ENCODE results near the gene PMPCA.

The PMPCA gene

GRCh38 chr9:136367296-136368145, 42.9 kb upstream of the PMPCA start:
- Histone ChIP-seq H3K27ac (ENCODE audit: low read depth, low read length, poor library complexity, severe bottlenecking) (no peak overlapping the region), H3K4me1 (ENCODE audit: insufficient read depth, low read length, severe bottlenecking) (peaks cover 9% of the 10 kb centered on the region)

GRCh38 chr9:136368190-136368589, 42.3 kb upstream of the PMPCA start:
- Histone ChIP-seq H3K36me3 (ENCODE audit: insufficient read depth, low read length) (no peaks in the 10 kb centered on the region; the same call in 1 of the 2 replicates), H3K27me3 (ENCODE audit: insufficient read depth, low read length) (peaks cover 10% of the 10 kb centered on the region; the same call in 1 of the 2 replicates), H4K20me1 (ENCODE audit: insufficient read depth, low read length) (no peaks in the 10 kb centered on the region), H3K4me1 (ENCODE audit: insufficient read depth, low read length, severe bottlenecking) (peaks cover 5% of the 10 kb centered on the region), H3K9me3 (ENCODE audit: low read length) (no peaks in the 10 kb centered on the region), H3K4me2 (ENCODE audit: low read length) (no peak overlapping the region), H3K9me2 (ENCODE audit: low read depth, low read length) (no peaks in the 10 kb centered on the region), H3K4me3 (ENCODE audit: low read depth, low read length, poor library complexity, severe bottlenecking) (no peak overlapping the region), H3F3A (ENCODE audit: insufficient read depth, low read length) (no peaks in the 10 kb centered on the region), H3K9ac (ENCODE audit: low read length) (no peak overlapping the region), H3K27ac (ENCODE audit: low read depth, low read length, poor library complexity, severe bottlenecking) (no peak overlapping the region), H2AFZ (ENCODE audit: low read length) (no peak overlapping the region), H3K79me2 (ENCODE audit: insufficient read depth, low read length) (no peaks in the 10 kb centered on the region)
- TF ChIP-seq EZH2 (IDR thresholded peaks at IDR 0.05; ENCODE audit: borderline replicate concordance, low read length) (no peak), CTCF (IDR thresholded peaks at IDR 0.05; ENCODE audit: low read length) (no peak)

More at GRCh38 chr9:136367296-136368145, 42.9 kb upstream of the PMPCA start:
- peaks cover 10% of the 10 kb centered on the region; the same call in 1 of the 2 replicates for H3K27me3 ChIP-seq (ENCODE audit: insufficient read depth, low read length)
- no peaks in the 10 kb centered on the region for H3K9me2 ChIP-seq (ENCODE audit: low read depth, low read length)
- H3K9ac ChIP-seq (ENCODE audit: low read length), result no peak overlapping the region
- H4K20me1 ChIP-seq (ENCODE audit: insufficient read depth, low read length), result no peaks in the 10 kb centered on the region
- H3K79me2 ChIP-seq (ENCODE audit: insufficient read depth, low read length), result no peaks in the 10 kb centered on the region
- no peak overlapping the region for H2AFZ ChIP-seq (ENCODE audit: low read length)
- no peaks in the 10 kb centered on the region for H3K9me3 ChIP-seq (ENCODE audit: low read length)
- no peak overlapping the region for H3K4me3 ChIP-seq (ENCODE audit: low read depth, low read length, poor library complexity, severe bottlenecking)
- TF ChIP-seq CTCF (IDR thresholded peaks at IDR 0.05; ENCODE audit: low read length) (no peak), EZH2 (IDR thresholded peaks at IDR 0.05; ENCODE audit: borderline replicate concordance, low read length) (no peak)
- H3F3A ChIP-seq (ENCODE audit: insufficient read depth, low read length), result no peaks in the 10 kb centered on the region
- H3K36me3 ChIP-seq (ENCODE audit: insufficient read depth, low read length), result no peaks in the 10 kb centered on the region; the same call in 1 of the 2 replicates
- H3K4me2 ChIP-seq (ENCODE audit: low read length), result no peak overlapping the region

- H3K9me3 ChIP-seq (ENCODE audit: low read length), result no peaks in the 10 kb centered on the region
- H4K20me1 ChIP-seq (ENCODE audit: insufficient read depth, low read length), result no peaks in the 10 kb centered on the region
- H3K4me1 ChIP-seq (ENCODE audit: insufficient read depth, low read length, severe bottlenecking), result no peaks in the 10 kb centered on the region
- no peak overlapping the region for H2AFZ ChIP-seq (ENCODE audit: low read length)
- no peak overlapping the region for H3K27ac ChIP-seq (ENCODE audit: low read depth, low read length, poor library complexity, severe bottlenecking)
- H3K9me2 ChIP-seq (ENCODE audit: low read depth, low read length), result no peaks in the 10 kb centered on the region
- no peak for TF ChIP-seq CTCF (IDR thresholded peaks at IDR 0.05; ENCODE audit: low read length)
- TF ChIP-seq EZH2 (IDR thresholded peaks at IDR 0.05; ENCODE audit: borderline replicate concordance, low read length), result no peak
- H3F3A ChIP-seq (ENCODE audit: insufficient read depth, low read length), result no peaks in the 10 kb centered on the region
- no peaks in the 10 kb centered on the region for H3K79me2 ChIP-seq (ENCODE audit: insufficient read depth, low read length)
- H3K27me3 ChIP-seq (ENCODE audit: insufficient read depth, low read length), result peaks cover 10% of the 10 kb centered on the region; the same call in 1 of the 2 replicates
- no peak overlapping the region for H3K4me3 ChIP-seq (ENCODE audit: low read depth, low read length, poor library complexity, severe bottlenecking)
- H3K36me3 ChIP-seq (ENCODE audit: insufficient read depth, low read length), result peaks cover 12% of the 10 kb centered on the region; the same call in 1 of the 2 replicates
- no peak overlapping the region for H3K9ac ChIP-seq (ENCODE audit: low read length)
- no peak overlapping the region for H3K4me2 ChIP-seq (ENCODE audit: low read length)
These were observed 40.4 kb upstream of the PMPCA start for GRCh38 chr9:136370037-136370436.

Measured in OCI-LY1 (cell line).